Heart left ventricle (tissue), 16 donors: ENCODE measurements around the gene CEP83. TPM values are rescaled to one million over a fixed set of nuclear protein-coding genes. Genes with fewer than 3 reads are reported as not detected.

ENCODE experiments used
- ATAC-seq, 4 donors: fragments of 200-7000 bp; cut with Tn5 transposase; one replicate each; pipeline ENCODE4 v1.9.1; 2020 to 2022; ENCODE audit warnings: moderate library complexity in 4 of 4, mild to moderate bottlenecking in 3 of 4, moderate number of reproducible peaks in 1 of 4
- DNase-seq, 5 donors: peaks; one replicate each; pipeline ENCODE4 v3.0.0-alpha.2; 2020
- H3K27ac ChIP-seq, 12 donors: fragments of 200-600 bp; sonication (generic) in 4 of 12; one replicate each; pipeline versions ENCODE4 v1.5.0 to v1.8.0; 2016 to 2022; ENCODE audit warnings: mild to moderate bottlenecking in 2 of 12
- H3K27me3 ChIP-seq, 9 donors: fragments of 200-600 bp; sonication (generic) in 2 of 9; one replicate each; pipeline versions ENCODE4 v1.5.1 to v1.8.0; 2016 to 2022; ENCODE audit warnings: mild to moderate bottlenecking in 3 of 9
- H3K36me3 ChIP-seq, 9 donors: fragments of 200-600 bp; sonication (generic) in 2 of 9; one replicate each; pipeline versions ENCODE4 v1.5.0 to v1.8.0; 2018 to 2022; ENCODE audit warnings: mild to moderate bottlenecking in 2 of 9
- H3K4me1 ChIP-seq, 12 donors: fragments of 200-600 bp; sonication (generic) in 4 of 12; one replicate each; pipeline versions ENCODE4 v1.5.0 to v1.8.0; 2016 to 2022; ENCODE audit warnings: mild to moderate bottlenecking in 3 of 12
- H3K4me3 ChIP-seq, 12 donors: fragments of 200-600 bp; sonication (generic) in 4 of 12; one replicate each; pipeline versions ENCODE4 v1.5.0 to v1.8.0; 2017 to 2022; ENCODE audit warnings: mild to moderate bottlenecking in 9 of 12, moderate library complexity in 4 of 12
- H3K9me3 ChIP-seq, 12 donors: fragments of 200-600 bp; sonication (generic) in 4 of 12; one replicate each; pipeline versions ENCODE4 v1.5.0 to v1.8.0; 2016 to 2022; ENCODE audit warnings: mild to moderate bottlenecking in 1 of 12
- POLR2A ChIP-seq, 2 donors: fragments of 450-650 bp; IDR thresholded peaks; one replicate each; pipeline ENCODE4 v1.6.1; 2017; ENCODE audit warnings: antibody characterized with exemption in 2 of 2, mild to moderate bottlenecking in 2 of 2, moderate library complexity in 2 of 2
- WGBS, 4 donors: extraction: QIAGEN DNeasy Blood & Tissue Kit in 2 of 4; methylation state at CpG; one replicate each; pipeline versions ENCODE4 v1.1.5 to v1.1.7; 2013 to 2018; 5-methylcytosine and 5-hydroxymethylcytosine counted together
- intact Hi-C, 10 donors: fragments of 100-400 bp; cut with DNase I; formaldehyde crosslinking; loops; one replicate each; pipeline versions ENCODE4 v1.11.1 to v1.14.2; 2022
- polyA plus RNA-seq, 2 donors: library from polyadenylated mRNA; stranded (reverse); fragments of 200-250 nt; gene quantifications; one replicate each; pipeline ENCODE4 v1.2.3, GENCODE V29; 2013
- total RNA-seq, 9 donors: library from RNA; depleted of rRNA in 2 of 9; stranded (reverse); fragments of >200 nt in 2 of 9; fragmentation: NEBNext Ultra II Directional in 3 of 9; extraction: Animal tissue kit (Norgen Biotek cat#: 25700) in 3 of 9; gene quantifications; one replicate each; pipeline versions ENCODE4 v1.1.0 to v1.2.4, GENCODE V29; 2016 to 2023
- TF ChIP-seq, protein P1 (sequence below), 12 donors: fragments of 200-600 bp; sonication (generic) in 4 of 12; IDR thresholded peaks; one replicate each; pipeline versions ENCODE4 v1.5.0 to v1.8.0; 2018 to 2022; ENCODE audit warnings: antibody characterized with exemption in 12 of 12, mild to moderate bottlenecking in 5 of 12
- donor health status: ischemic (EF 13 %, LVEDD 7.1; RV severe dilation, severe dysfunction).
- donor health status: healthy with polysubstance abuse.
- donor health status: DM: no; HTN: yes; CAD: no.
- donor health status: DM: no; HTN: no; CAD: no.
- donor health status: ischemic (EF 25% LVEDD 6.9; RV normal size, moderate dysfunction).
- donor health status: ischemic (EF 25% LVEDD 5.7; RV mildly dilated, moderate dysfunction).
- donor health status: healthy.
- donor health status: DM: yes; HTN: yes; CAD: no.
- donor health status: ischemic (EF 35%, LVEDD 5.7; RV mildly dilated, moderate dysfunction).
- donor health status: nonischemic (EF 11% LVEDD 7.7; RV severe dilation, severe dysfunction).
- donor health status: DM: yes; HTN: yes; CAD: no.
- donor health status: PGD.
- donor health status: ischemic (EF 29% LVEDD 5.4; RV normal size, mild dysfunction).
- donor health status: nonischemic (EF 23%, LVEDD 6.1; RV moderate dilation, normal function).

The CEP83 gene
- total and polyA plus RNA-seq, 11 donors: 5.4 to 13.4 (median 9.5) TPM

DNA sequence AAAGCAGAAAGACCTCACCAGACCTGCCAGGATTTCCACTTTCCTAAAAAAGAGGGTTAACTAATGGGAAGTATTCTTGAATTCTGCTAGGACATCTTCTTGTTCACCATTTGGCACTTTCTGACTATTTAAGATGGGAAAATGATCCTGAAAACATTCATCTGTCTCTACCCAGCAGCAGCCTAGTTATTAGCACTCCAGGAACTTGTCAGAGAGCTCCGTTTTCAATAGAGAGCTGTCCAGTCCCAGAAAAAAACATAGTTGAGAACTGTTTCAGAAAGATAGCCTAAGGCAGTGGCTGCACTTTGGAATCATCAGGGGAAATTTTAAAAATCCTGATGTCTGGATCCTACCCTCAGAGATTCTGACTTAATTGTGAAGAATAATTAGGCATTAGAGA, 22.1 kb upstream of the CEP83 start:
- WGBS, 4 donors: 24 to 41% (median 36%) methylated on average over 1 of the region's 1 CpG

DNA sequence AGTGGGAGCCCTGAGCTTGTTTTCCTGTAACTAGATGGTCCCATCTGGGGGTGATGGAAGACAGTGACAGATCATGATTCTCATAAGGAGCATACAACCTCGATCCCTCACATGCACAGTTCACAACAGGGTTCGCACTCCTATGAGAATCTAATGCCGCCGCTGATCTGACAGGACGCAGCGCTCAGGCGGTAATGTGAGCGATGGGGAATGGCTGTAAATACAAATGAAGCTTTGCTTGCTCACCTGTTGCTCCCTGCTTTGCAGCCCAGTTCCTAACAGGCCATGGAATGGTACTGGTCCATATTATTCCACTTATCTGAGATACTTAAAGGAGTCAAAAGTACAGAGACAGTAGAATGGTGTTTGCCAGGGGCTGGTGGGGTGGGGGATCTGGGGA, 9.9 kb upstream of the CEP83 start:
- Histone ChIP-seq H3K4me1 (no peaks in the 10 kb centered on the region), H3K4me3 (no peak overlapping the region), H3K27me3 (no peaks in the 10 kb centered on the region), H3K27ac (no peak overlapping the region), H3K9me3 (no peaks in the 10 kb centered on the region), H3K36me3 (no peaks in the 10 kb centered on the region)
- DNase-seq: no peak
- 92 to 94% (median 93%) methylated on average over 8 of the region's 8 CpGs for WGBS, 4 donors
- intact Hi-C loops: no loop called here
- ATAC-seq: no peak
- TF ChIP-seq, protein P1, sequence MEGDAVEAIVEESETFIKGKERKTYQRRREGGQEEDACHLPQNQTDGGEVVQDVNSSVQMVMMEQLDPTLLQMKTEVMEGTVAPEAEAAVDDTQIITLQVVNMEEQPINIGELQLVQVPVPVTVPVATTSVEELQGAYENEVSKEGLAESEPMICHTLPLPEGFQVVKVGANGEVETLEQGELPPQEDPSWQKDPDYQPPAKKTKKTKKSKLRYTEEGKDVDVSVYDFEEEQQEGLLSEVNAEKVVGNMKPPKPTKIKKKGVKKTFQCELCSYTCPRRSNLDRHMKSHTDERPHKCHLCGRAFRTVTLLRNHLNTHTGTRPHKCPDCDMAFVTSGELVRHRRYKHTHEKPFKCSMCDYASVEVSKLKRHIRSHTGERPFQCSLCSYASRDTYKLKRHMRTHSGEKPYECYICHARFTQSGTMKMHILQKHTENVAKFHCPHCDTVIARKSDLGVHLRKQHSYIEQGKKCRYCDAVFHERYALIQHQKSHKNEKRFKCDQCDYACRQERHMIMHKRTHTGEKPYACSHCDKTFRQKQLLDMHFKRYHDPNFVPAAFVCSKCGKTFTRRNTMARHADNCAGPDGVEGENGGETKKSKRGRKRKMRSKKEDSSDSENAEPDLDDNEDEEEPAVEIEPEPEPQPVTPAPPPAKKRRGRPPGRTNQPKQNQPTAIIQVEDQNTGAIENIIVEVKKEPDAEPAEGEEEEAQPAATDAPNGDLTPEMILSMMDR (IDR thresholded peaks at IDR 0.05): no peak
- TF ChIP-seq POLR2A (IDR thresholded peaks at IDR 0.05): no peak

More for the DNA sequence above, 22.1 kb upstream of the CEP83 start:
- H3K4me3 ChIP-seq: no peak overlapping the region
- peaks cover 0 to 9% (median 0%) of the 10 kb centered on the region in 9 donors for H3K27me3 ChIP-seq
- intact Hi-C loops: no loop called here
- H3K9me3 ChIP-seq: no peaks in the 10 kb centered on the region
- H3K4me1 ChIP-seq: no peaks in the 10 kb centered on the region
- no peaks in the 10 kb centered on the region for H3K36me3 ChIP-seq
- TF ChIP-seq POLR2A (IDR thresholded peaks at IDR 0.05): no peak
- no peak for DNase-seq
- no peak overlapping the region for H3K27ac ChIP-seq
- no peak for ATAC-seq

DNA sequence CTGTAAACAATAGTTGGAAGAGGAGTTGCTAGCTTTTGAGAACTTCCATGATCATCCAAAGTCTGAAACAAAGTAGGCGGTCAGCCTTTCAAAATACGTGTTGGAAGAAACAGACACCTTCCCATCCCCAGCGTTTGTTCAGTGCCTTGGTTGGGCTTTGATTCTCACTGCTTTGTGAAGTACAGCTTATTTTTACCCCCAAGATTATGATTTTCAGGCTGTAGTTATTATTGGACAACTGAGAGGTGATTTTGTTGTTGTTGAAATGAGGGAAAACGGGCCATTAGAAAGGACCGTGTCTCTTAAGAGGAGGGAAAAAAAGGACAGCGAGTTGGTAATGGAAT, 921 bp upstream of the CEP83 start:
- intact Hi-C loops: no loop called here
- 11 to 16% (median 13%) methylated on average over 6 of the region's 6 CpGs for WGBS, 4 donors

DNA sequence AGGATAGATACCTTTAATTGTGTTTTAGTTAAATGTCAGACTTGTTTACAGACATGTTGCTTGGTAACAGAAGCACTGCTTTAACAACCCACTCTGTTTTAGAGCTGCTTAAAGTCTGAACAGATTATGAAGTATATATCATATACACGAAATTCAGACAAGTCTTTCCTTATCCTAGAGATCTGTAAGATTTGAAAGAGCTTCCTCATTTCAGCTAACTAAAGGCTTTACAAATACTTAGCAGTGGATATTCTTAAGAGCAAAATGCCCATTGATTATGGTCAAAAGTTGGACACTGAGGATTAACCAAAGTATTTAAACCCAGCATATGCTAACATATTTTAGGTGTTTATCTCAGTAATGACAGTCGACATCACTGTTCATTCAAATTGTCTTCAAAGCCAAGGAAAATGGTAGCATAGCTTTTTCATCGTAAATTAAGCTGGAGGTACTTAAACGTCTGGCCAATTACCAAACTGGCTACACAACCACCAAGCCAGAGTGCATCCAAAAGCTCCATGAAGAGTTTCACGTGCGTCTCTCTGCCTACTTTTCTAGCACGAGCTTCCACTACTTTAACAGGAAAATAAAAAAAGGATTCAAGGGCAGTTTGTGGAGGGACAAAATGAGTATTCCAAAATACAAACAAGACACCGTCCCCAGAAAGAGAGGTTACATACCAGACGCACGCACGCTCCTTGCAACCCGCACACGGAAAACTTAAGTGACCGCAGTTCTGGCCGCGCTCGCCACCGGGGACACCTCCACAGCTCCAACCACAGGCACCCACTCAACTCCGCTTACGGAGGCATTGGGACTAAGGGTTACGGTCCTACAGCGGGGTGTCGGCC, 565 bp downstream of the CEP83 start:
- H3K4me3 ChIP-seq: peak overlapping the region; percentile 47 to 92 (median 77)
- no peaks in the 10 kb centered on the region for H3K27me3 ChIP-seq
- H3K27ac ChIP-seq: peak overlapping the region; percentile 45 to 96 (median 88)
- TF ChIP-seq, protein P1 (IDR thresholded peaks at IDR 0.05): no peak
- no peak for TF ChIP-seq POLR2A (IDR thresholded peaks at IDR 0.05)
- ATAC-seq (peak; percentile 47 to 78 (median 66)), DNase-seq (no peak)
- 0 to 2% (median 1%) methylated on average over 20 to 23 of the region's 23 CpGs for WGBS, 4 donors
- intact Hi-C loops: no loop called here
- H3K4me1 ChIP-seq: peaks cover 0 to 22% (median 12%) of the 10 kb centered on the region in 12 donors
- no peaks in the 10 kb centered on the region for H3K9me3 ChIP-seq
- peaks cover 0 to 8% (median 0%) of the 10 kb centered on the region in 9 donors for H3K36me3 ChIP-seq

More for the DNA sequence above, 921 bp upstream of the CEP83 start:
- no peak for TF ChIP-seq POLR2A (IDR thresholded peaks at IDR 0.05)
- TF ChIP-seq, protein P1 (IDR thresholded peaks at IDR 0.05): no peak
- Histone ChIP-seq H3K4me3 (peak overlapping the region; percentile 47 to 92 (median 77)), H3K27ac (peak overlapping the region; percentile 45 to 96 (median 88)), H3K9me3 (no peaks in the 10 kb centered on the region), H3K36me3 (no peaks in the 10 kb centered on the region), H3K27me3 (no peaks in the 10 kb centered on the region), H3K4me1 (peaks cover 0 to 22% (median 12%) of the 10 kb centered on the region in 12 donors)
- DNase-seq (no peak), ATAC-seq (no peak)
